Measurements from ENCODE around the gene ADCY2. TPM values are rescaled to one million over a fixed set of nuclear protein-coding genes. Genes with fewer than 3 reads are reported as not detected.

The ADCY2 gene
- total and polyA plus RNA-seq, 9 of the 15 experiments (the other 6 are each of a cell fraction or from before 2014, with no cell fraction given): 0.01 to 0.15 (median 0.03) TPM; not detected in 5

DNA sequence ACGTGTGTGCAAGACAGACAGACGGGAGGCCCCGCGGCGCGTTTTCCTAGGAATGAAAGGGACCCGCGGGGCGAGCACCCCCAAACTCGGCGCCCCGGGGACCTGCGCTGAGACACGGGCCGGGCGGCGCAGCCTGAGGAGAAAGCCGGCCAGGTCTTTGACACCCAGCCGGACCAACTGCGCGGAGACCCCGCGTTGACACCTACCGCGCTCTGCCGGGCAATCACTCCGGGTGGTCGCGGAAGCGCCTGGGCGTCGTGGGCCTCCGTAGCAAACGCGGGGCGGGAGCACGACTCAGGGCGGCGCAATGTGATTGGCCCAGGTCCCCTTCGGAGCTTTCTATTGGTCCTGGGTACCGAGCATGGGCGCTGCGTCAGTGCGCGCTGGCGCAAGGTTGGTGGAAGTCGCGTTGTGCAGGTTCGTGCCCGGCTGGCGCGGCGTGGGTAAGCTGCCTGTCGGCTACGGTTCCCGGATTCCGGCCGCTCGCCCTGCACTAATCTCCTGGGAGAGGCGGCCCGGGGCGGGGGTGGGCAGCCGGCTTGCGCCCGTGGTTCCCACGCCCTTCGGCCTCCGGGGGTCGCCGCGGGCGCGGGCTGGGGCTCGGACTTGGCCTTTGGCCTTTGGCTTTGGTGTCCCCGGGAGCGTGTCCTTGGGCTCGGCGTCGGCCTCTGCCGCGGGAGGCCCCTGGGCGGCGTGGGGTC lies 473.0 kb downstream of the ADCY2 start, which contains the start of the genes FASTKD3 and MTRR (continued):
- TF ChIP-seq, protein P1, sequence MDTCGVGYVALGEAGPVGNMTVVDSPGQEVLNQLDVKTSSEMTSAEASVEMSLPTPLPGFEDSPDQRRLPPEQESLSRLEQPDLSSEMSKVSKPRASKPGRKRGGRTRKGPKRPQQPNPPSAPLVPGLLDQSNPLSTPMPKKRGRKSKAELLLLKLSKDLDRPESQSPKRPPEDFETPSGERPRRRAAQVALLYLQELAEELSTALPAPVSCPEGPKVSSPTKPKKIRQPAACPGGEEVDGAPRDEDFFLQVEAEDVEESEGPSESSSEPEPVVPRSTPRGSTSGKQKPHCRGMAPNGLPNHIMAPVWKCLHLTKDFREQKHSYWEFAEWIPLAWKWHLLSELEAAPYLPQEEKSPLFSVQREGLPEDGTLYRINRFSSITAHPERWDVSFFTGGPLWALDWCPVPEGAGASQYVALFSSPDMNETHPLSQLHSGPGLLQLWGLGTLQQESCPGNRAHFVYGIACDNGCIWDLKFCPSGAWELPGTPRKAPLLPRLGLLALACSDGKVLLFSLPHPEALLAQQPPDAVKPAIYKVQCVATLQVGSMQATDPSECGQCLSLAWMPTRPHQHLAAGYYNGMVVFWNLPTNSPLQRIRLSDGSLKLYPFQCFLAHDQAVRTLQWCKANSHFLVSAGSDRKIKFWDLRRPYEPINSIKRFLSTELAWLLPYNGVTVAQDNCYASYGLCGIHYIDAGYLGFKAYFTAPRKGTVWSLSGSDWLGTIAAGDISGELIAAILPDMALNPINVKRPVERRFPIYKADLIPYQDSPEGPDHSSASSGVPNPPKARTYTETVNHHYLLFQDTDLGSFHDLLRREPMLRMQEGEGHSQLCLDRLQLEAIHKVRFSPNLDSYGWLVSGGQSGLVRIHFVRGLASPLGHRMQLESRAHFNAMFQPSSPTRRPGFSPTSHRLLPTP (IDR thresholded peaks at IDR 0.05; ENCODE audit: borderline replicate concordance, extremely low read depth, insufficient read length): no peak
- TF ChIP-seq CC2D1A (IDR thresholded peaks at IDR 0.05) (0 out of 2 replicates have a peak, but pooled peaks have one; percentile 19), RBM15 (IDR thresholded peaks at IDR 0.05; ENCODE audit: insufficient read depth, low read length) (no peak), HNRNPH1 (optimal IDR thresholded peaks at IDR 0.05; ENCODE audit: low read depth, low read length) (no peak), FOXA1 (IDR thresholded peaks at IDR 0.05; ENCODE audit: borderline replicate concordance) (no peak), RUNX1 (IDR thresholded peaks at IDR 0.05; ENCODE audit: low read depth) (no peak), SOX6 (IDR thresholded peaks at IDR 0.05) (no peak), NFXL1 (CRISPR knock-in tag; IDR thresholded peaks at IDR 0.05) (no peak), HNRNPLL (IDR thresholded peaks at IDR 0.05; ENCODE audit: low read depth, low read length, poor library complexity, severe bottlenecking) (peak; percentile 81), CHD4 (IDR thresholded peaks at IDR 0.05; ENCODE audit: insufficient read depth, insufficient replicate concordance, low read depth, low read length, poor library complexity, severe bottlenecking) (peak; percentile 42), POLR2AphosphoS5 (IDR thresholded peaks at IDR 0.05; ENCODE audit: control insufficient read depth, insufficient read depth, low read depth, low read length) (peak; percentile 67), ZNF436 (CRISPR knock-in tag; IDR thresholded peaks at IDR 0.05) (no peak), ZKSCAN3 (CRISPR knock-in tag; IDR thresholded peaks at IDR 0.05) (no peak), ZNF140 (CRISPR knock-in tag; IDR thresholded peaks at IDR 0.05) (no peak), MCM5 (IDR thresholded peaks at IDR 0.05; ENCODE audit: low read depth) (no peak), SPI1 (IDR thresholded peaks at IDR 0.05; ENCODE audit: borderline replicate concordance, low read depth, low read length) (no peak), DMBX1 (CRISPR knock-in tag; IDR thresholded peaks at IDR 0.05; ENCODE audit: borderline replicate concordance) (no peak), RFX7 (CRISPR knock-in tag; IDR thresholded peaks at IDR 0.05) (no peak), ZNF121 (CRISPR knock-in tag; conservative IDR thresholded peaks at IDR 0.05) (no peak), SP2 (IDR thresholded peaks at IDR 0.05; ENCODE audit: extremely low read depth, low read depth, low read length, poor library complexity, severe bottlenecking) (peak; percentile 74), ZNF830 (CRISPR knock-in tag; IDR thresholded peaks at IDR 0.05) (no peak), CHD2 (IDR thresholded peaks at IDR 0.05; ENCODE audit: low read depth, low read length) (peak; percentile 80)
- TF ChIP-seq, protein P2, sequence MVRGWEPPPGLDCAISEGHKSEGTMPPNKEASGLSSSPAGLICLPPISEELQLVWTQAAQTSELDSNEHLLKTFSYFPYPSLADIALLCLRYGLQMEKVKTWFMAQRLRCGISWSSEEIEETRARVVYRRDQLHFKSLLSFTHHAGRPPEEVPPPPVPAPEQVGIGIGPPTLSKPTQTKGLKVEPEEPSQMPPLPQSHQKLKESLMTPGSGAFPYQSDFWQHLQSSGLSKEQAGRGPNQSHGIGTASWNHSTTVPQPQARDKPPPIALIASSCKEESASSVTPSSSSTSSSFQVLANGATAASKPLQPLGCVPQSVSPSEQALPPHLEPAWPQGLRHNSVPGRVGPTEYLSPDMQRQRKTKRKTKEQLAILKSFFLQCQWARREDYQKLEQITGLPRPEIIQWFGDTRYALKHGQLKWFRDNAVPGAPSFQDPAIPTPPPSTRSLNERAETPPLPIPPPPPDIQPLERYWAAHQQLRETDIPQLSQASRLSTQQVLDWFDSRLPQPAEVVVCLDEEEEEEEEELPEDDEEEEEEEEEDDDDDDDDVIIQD (CRISPR knock-in tag; IDR thresholded peaks at IDR 0.05): no peak
- TF ChIP-seq, protein P3, sequence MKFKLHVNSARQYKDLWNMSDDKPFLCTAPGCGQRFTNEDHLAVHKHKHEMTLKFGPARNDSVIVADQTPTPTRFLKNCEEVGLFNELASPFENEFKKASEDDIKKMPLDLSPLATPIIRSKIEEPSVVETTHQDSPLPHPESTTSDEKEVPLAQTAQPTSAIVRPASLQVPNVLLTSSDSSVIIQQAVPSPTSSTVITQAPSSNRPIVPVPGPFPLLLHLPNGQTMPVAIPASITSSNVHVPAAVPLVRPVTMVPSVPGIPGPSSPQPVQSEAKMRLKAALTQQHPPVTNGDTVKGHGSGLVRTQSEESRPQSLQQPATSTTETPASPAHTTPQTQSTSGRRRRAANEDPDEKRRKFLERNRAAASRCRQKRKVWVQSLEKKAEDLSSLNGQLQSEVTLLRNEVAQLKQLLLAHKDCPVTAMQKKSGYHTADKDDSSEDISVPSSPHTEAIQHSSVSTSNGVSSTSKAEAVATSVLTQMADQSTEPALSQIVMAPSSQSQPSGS (CRISPR knock-in tag; IDR thresholded peaks at IDR 0.05): 0 out of 2 replicates have a peak, but pooled peaks have one; percentile 59

Measured in K562 (cell line).